NCI-H345 treated with DMSO at 0.1 percent for 48 hours (cell line): Measurements from ENCODE around the gene TECPR2.

Experiments used
- DNase-seq: peaks from one replicate; lab custom pipeline; 2025; ENCODE audit not compliant: unreplicated experiment; lab: John Stamatoyannopoulos, UW

TECPR2 gene

GRCh38 chr14:102424923-102425322 lies 62.2 kb downstream of the TECPR2 start:
- no peak for DNase-seq

- no peak for DNase-seq
Observed at GRCh38 chr14:102426796-102427195, 64.1 kb downstream of the TECPR2 start.

- DNase-seq, result no peak
Observed at GRCh38 chr14:102427642-102428041, 64.9 kb downstream of the TECPR2 start.

GRCh38 chr14:102430212-102430908 lies 67.6 kb downstream of the TECPR2 start:
- DNase-seq, result no peak

GRCh38 chr14:102431751-102432150 lies 69.0 kb downstream of the TECPR2 start:
- no peak for DNase-seq

GRCh38 chr14:102434647-102435175 lies 72.0 kb downstream of the TECPR2 start:
- no peak for DNase-seq

- DNase-seq, result peak; percentile 64
Observed at GRCh38 chr14:102437997-102438915, 75.5 kb downstream of the TECPR2 start.

GRCh38 chr14:102439556-102439955 lies 76.8 kb downstream of the TECPR2 start:
- DNase-seq, result no peak

- no peak for DNase-seq
Observed at GRCh38 chr14:102440392-102440791, 77.7 kb downstream of the TECPR2 start.

GRCh38 chr14:102442241-102443211 lies 79.8 kb downstream of the TECPR2 start:
- no peak for DNase-seq

GRCh38 chr14:102445066-102445465 lies 82.3 kb downstream of the TECPR2 start:
- DNase-seq, result no peak

GRCh38 chr14:102445641-102446040 lies 82.9 kb downstream of the TECPR2 start:
- DNase-seq, result no peak

GRCh38 chr14:102450206-102451063 lies 87.7 kb downstream of the TECPR2 start:
- DNase-seq, result no peak

- no peak for DNase-seq
Observed at GRCh38 chr14:102451064-102451352, 88.3 kb downstream of the TECPR2 start.

GRCh38 chr14:102452302-102452701 lies 89.6 kb downstream of the TECPR2 start:
- no peak for DNase-seq

GRCh38 chr14:102454711-102455110 lies 92.0 kb downstream of the TECPR2 start:
- DNase-seq, result no peak

- DNase-seq, result no peak
Observed at GRCh38 chr14:102457509-102457908, 94.8 kb downstream of the TECPR2 start.

- DNase-seq, result no peak
Observed at GRCh38 chr14:102461490-102462338, 99.0 kb downstream of the TECPR2 start.

GRCh38 chr14:102462391-102462790 lies 99.7 kb downstream of the TECPR2 start:
- no peak for DNase-seq
